Adipocyte (in vitro differentiated cells): Measurements from ENCODE around the gene FGFR4.

ENCODE experiments used
- DNase-seq: peaks from one replicate; pipeline ENCODE4 v3.0.0-alpha.2; 2015; ENCODE audit warnings: low read depth
- H3K27me3 ChIP-seq: replicated peaks from 2 replicates; pipeline ENCODE4 v1.7.0; 2013; ENCODE audit warnings: mild to moderate bottlenecking, low read length, moderate library complexity; ENCODE audit not compliant: control insufficient read depth, insufficient read depth
- H3K36me3 ChIP-seq: 2 replicates; pipeline ENCODE4 v1.7.0; 2013; ENCODE audit warnings: low read length, mild to moderate bottlenecking, moderate library complexity; ENCODE audit not compliant: control insufficient read depth, insufficient read depth, severe bottlenecking
- H3K4me1 ChIP-seq: 2 replicates; pipeline ENCODE4 v1.7.0; 2013; ENCODE audit warnings: mild to moderate bottlenecking, low read length, moderate library complexity; ENCODE audit not compliant: control insufficient read depth, insufficient read depth
- H3K4me3 ChIP-seq: 2 replicates; pipeline ENCODE4 v1.7.0; 2013; ENCODE audit warnings: mild to moderate bottlenecking, low read length, moderate library complexity
- H3K9ac ChIP-seq: 2 replicates; pipeline ENCODE4 v1.7.0; 2013; ENCODE audit warnings: mild to moderate bottlenecking, low read length, moderate library complexity
- H3K9me3 ChIP-seq: 2 replicates; pipeline ENCODE4 v1.7.0; 2013; ENCODE audit warnings: mild to moderate bottlenecking, low read length, moderate library complexity; ENCODE audit not compliant: control insufficient read depth

Gene FGFR4

GRCh38 chr5:177126771-177127170, 40.1 kb downstream of the FGFR4 start:
- Histone ChIP-seq H3K27me3 (no peaks in the 10 kb centered on the region), H3K36me3 (no peaks in the 10 kb centered on the region), H3K4me1 (no peaks in the 10 kb centered on the region), H3K9ac (no peak overlapping the region), H3K4me3 (no peak overlapping the region), H3K9me3 (no peaks in the 10 kb centered on the region)
- no peak for DNase-seq

GRCh38 chr5:177128551-177128981, 41.9 kb downstream of the FGFR4 start:
- Histone ChIP-seq H3K9me3 (no peaks in the 10 kb centered on the region), H3K9ac (no peak overlapping the region), H3K36me3 (no peaks in the 10 kb centered on the region), H3K4me1 (no peaks in the 10 kb centered on the region), H3K4me3 (no peak overlapping the region), H3K27me3 (no peaks in the 10 kb centered on the region)
- no peak for DNase-seq

- no peak for DNase-seq
- Histone ChIP-seq H3K4me1 (peaks cover 9% of the 10 kb centered on the region), H3K9ac (no peak overlapping the region), H3K27me3 (no peaks in the 10 kb centered on the region), H3K9me3 (no peaks in the 10 kb centered on the region), H3K36me3 (peaks cover 5% of the 10 kb centered on the region), H3K4me3 (no peak overlapping the region)
These were observed 43.7 kb downstream of the FGFR4 start for GRCh38 chr5:177130211-177131018.

GRCh38 chr5:177131019-177131320, 44.3 kb downstream of the FGFR4 start:
- H3K27me3 ChIP-seq, result no peaks in the 10 kb centered on the region

GRCh38 chr5:177131352-177132135, 44.8 kb downstream of the FGFR4 start:
- Histone ChIP-seq H3K4me1 (peaks cover 12% of the 10 kb centered on the region), H3K9me3 (no peaks in the 10 kb centered on the region), H3K4me3 (no peak overlapping the region), H3K27me3 (no peaks in the 10 kb centered on the region), H3K36me3 (peaks cover 16% of the 10 kb centered on the region), H3K9ac (no peak overlapping the region)
- no peak for DNase-seq

More at GRCh38 chr5:177131019-177131320, 44.3 kb downstream of the FGFR4 start:
- Histone ChIP-seq H3K9me3 (no peaks in the 10 kb centered on the region), H3K36me3 (peaks cover 10% of the 10 kb centered on the region), H3K4me1 (peaks cover 11% of the 10 kb centered on the region), H3K9ac (no peak overlapping the region), H3K4me3 (no peak overlapping the region)
- DNase-seq, result no peak

GRCh38 chr5:177132136-177133095, 45.7 kb downstream of the FGFR4 start:
- H3K9me3 ChIP-seq, result no peaks in the 10 kb centered on the region
- peak overlapping the region; percentile 81 for H3K4me3 ChIP-seq
- peak overlapping the region; percentile 93 for H3K9ac ChIP-seq
- H3K4me1 ChIP-seq, result peaks cover 19% of the 10 kb centered on the region
- no peak for DNase-seq
- H3K36me3 ChIP-seq, result peaks cover 24% of the 10 kb centered on the region
- no peaks in the 10 kb centered on the region for H3K27me3 ChIP-seq

- Histone ChIP-seq H3K27me3 (no peaks in the 10 kb centered on the region), H3K4me1 (peaks cover 21% of the 10 kb centered on the region), H3K36me3 (peaks cover 32% of the 10 kb centered on the region), H3K9ac (peak within 1 kb of the TSS; percentile 93), H3K9me3 (no peaks in the 10 kb centered on the region), H3K4me3 (peak within 1 kb of the TSS; percentile 81)
- DNase-seq, result peak; percentile 81
These were observed 46.6 kb downstream of the FGFR4 start, which contains the start of gene NSD1 for GRCh38 chr5:177133096-177133852. Gene NSD1, plus strand, starts transcription at chr5:177133773. Its CDS starts 1,331 bp downstream, at chr5:177135104.

- peak; percentile 70 for DNase-seq
- peak overlapping the region; percentile 93 for H3K9ac ChIP-seq
These were observed 47.4 kb downstream of the FGFR4 start for GRCh38 chr5:177133853-177134696.

GRCh38 chr5:177134697-177135225, 48.0 kb downstream of the FGFR4 start:
- DNase-seq, result peak; percentile 21
- H3K4me3 ChIP-seq, result peak overlapping the region; percentile 81

More at GRCh38 chr5:177133853-177134696, 47.4 kb downstream of the FGFR4 start:
- H3K36me3 ChIP-seq, result peaks cover 34% of the 10 kb centered on the region
- H3K9me3 ChIP-seq, result no peaks in the 10 kb centered on the region
- no peaks in the 10 kb centered on the region for H3K27me3 ChIP-seq
- peaks cover 21% of the 10 kb centered on the region for H3K4me1 ChIP-seq
- H3K4me3 ChIP-seq, result peak overlapping the region; percentile 81

More at GRCh38 chr5:177134697-177135225, 48.0 kb downstream of the FGFR4 start:
- Histone ChIP-seq H3K9ac (peak overlapping the region; percentile 93), H3K4me1 (peaks cover 22% of the 10 kb centered on the region), H3K36me3 (peaks cover 34% of the 10 kb centered on the region), H3K27me3 (no peaks in the 10 kb centered on the region), H3K9me3 (no peaks in the 10 kb centered on the region)
